Measurements from ENCODE around the gene SCART1.
"Not testable (repeated sequence)": the region's sequence is repeated elsewhere in the genome, so short reads cannot be mapped to it uniquely, and the experiment has no call there.

Gene SCART1

GRCh38 chr10:133475821-133476640 is 22.3 kb downstream of the SCART1 start:
- DNase-seq, result no peak

GRCh38 chr10:133476641-133476990 is 22.9 kb downstream of the SCART1 start:
- no peak for DNase-seq

- DNase-seq, result no peak
Measured at GRCh38 chr10:133481086-133481643, 27.4 kb downstream of the SCART1 start.

GRCh38 chr10:133481657-133482056 is 27.9 kb downstream of the SCART1 start:
- no peak for DNase-seq

GRCh38 chr10:133484818-133485217 is 31.1 kb downstream of the SCART1 start:
- no peak for DNase-seq

GRCh38 chr10:133487085-133487484 is 33.3 kb downstream of the SCART1 start:
- DNase-seq, result no peak

- DNase-seq, result no peak
Measured at GRCh38 chr10:133488354-133488753, 34.6 kb downstream of the SCART1 start.

GRCh38 chr10:133489816-133490588 is 36.3 kb downstream of the SCART1 start:
- DNase-seq, result no peak

- DNase-seq, result not testable (repeated sequence)
Measured at GRCh38 chr10:133493562-133493961, 39.8 kb downstream of the SCART1 start.

GRCh38 chr10:133497363-133497762 is 43.6 kb downstream of the SCART1 start:
- not testable (repeated sequence) for DNase-seq

GRCh38 chr10:133499176-133499575 is 45.4 kb downstream of the SCART1 start:
- not testable (repeated sequence) for DNase-seq

GRCh38 chr10:133500897-133501296 is 47.2 kb downstream of the SCART1 start:
- DNase-seq, result not testable (repeated sequence)

GRCh38 chr10:133509700-133510099 is 56.0 kb downstream of the SCART1 start:
- DNase-seq, result no peak

GRCh38 chr10:133511408-133511807 is 57.7 kb downstream of the SCART1 start:
- no peak for DNase-seq

- DNase-seq, result no peak
Measured at GRCh38 chr10:133511907-133512528, 58.3 kb downstream of the SCART1 start.

GRCh38 chr10:133515471-133515870 is 61.7 kb downstream of the SCART1 start:
- DNase-seq, result no peak

- no peak for DNase-seq
Measured at GRCh38 chr10:133516057-133516456, 62.3 kb downstream of the SCART1 start.

- not testable (repeated sequence) for DNase-seq
Measured at GRCh38 chr10:133518517-133518916, 64.8 kb downstream of the SCART1 start.

Measured in activated naive CD4-positive, alpha-beta T cell (primary cell).